Endometrial microvascular endothelial cells (primary cell): ENCODE measurements around the gene GGTLC2. TPM values are rescaled to one million over a fixed set of nuclear protein-coding genes. Genes with fewer than 3 reads are reported as not detected.
"Not testable (repeated sequence)": the region's sequence is repeated elsewhere in the genome, so short reads cannot be mapped to it uniquely, and the experiment has no call there.

ENCODE experiments used
- in situ Hi-C: cut with HindIII; loops from 2 replicates; pipeline ENCODE4 v1.10.0; 2017; ENCODE audit warnings: low sequenced_read_pairs, low pct_unique_long_range_greater_than_20kb; ENCODE audit errors: inconsistent ontology term
- total RNA-seq: library from RNA; depleted of rRNA; stranded (reverse); fragments of >200 nt; gene quantifications from one replicate; pipeline ENCODE4 v1.2.3, GENCODE V29; 2015; ENCODE audit errors: inconsistent ontology term

The GGTLC2 gene
- total RNA-seq, 1 donor from 2014 or later: not detected

- in situ Hi-C loops: no loop called here
These were observed 40.5 kb downstream of the GGTLC2 start for GRCh38 chr22:22684580-22685561.

DNA sequence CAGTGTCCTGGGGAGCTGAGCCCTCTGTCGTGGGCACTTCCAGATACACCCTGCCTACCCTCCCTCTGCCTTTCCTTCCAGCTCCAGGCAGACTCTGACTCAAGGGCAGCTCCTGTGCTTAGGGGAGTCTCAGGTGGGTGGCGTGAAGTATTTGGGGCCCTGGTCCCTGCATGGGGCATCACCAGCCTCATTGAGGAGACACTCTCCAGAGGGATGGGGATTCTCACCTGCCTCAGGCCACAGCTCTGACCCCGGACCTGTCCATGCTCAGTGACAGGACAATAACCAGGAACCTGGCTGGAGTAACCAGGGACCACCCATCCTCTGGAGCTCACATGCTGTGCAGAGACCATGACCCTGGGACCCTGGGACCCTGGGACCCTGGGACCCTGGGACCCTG is 41.2 kb downstream of the GGTLC2 start:
- in situ Hi-C loops: no loop called here

- in situ Hi-C loops: not testable (repeated sequence)
These were observed 42.0 kb downstream of the GGTLC2 start for GRCh38 chr22:22686202-22687115.

DNA sequence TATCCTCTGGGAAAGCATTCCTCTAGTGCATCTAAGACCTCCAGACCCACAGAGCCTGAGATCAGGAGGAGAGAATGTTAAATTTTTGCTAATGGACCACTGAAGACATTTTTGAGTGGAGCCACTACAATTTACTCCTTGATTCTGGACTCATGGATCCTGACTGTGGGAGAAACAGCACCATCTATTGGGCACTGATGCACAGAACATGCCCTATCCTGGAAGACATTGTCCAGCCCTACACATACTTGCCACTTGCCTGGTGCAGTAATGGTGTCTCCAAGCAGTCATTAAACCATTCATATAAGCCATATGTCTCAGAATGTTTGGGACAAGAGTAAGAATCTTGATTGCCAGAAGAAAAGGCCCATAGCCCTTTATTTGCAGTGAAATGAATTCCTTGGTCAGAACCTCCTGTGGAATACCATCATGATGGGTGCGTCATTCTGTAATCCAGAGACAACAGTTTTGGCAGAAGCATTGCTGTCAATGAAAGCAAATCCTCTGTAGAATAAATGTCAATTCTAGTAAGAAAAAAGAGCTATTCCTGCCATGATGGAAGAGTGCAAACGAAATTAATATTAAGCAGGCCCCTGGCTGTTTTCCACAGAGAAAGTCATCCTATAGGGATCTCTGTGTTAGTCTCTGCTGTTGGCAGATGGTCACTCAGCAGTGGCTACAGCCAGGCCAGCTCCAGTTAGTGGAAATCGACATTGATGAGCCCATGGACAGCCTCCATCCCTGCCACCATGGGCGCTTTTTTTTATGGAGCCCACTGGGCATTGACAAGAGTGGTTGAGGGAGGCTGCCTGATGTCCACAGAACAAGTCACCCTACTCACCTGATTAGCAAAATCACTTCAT is 43.5 kb downstream of the GGTLC2 start:
- in situ Hi-C loops: no loop called here

DNA sequence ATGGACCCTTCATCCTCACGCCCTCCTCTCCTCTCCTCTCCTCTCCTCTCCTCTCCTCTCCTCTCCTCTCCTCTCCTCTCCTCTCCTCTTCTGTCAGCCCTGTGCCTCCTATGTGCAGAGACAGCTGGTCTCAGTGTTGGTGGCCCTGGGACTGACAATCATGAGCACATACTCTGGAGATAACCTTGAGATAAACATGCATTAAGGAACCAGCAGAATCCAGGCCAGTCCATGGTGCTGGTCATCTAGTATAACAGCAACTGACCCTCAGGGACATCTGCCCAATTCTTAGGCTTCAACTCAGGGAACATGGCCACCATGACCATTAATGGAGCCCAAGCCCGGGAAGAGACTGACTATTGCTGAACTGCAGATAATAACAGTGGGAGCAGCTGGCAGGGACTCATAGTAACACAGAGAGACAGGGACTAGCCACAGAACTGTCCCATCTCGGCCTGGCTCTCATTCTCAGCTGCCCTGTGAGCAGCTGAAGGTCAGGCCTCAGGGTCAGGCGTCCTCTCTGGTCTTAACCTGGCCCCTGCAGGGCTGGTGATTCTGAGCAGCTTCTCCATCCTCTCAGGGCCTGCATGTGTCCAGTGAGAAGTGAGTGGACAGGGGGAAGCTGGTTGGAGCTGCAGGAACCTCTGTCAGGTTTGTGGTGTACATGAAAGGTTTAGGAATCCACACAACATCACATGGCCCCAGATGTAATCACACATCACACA is 45.4 kb downstream of the GGTLC2 start:
- in situ Hi-C loops: no loop called here

DNA sequence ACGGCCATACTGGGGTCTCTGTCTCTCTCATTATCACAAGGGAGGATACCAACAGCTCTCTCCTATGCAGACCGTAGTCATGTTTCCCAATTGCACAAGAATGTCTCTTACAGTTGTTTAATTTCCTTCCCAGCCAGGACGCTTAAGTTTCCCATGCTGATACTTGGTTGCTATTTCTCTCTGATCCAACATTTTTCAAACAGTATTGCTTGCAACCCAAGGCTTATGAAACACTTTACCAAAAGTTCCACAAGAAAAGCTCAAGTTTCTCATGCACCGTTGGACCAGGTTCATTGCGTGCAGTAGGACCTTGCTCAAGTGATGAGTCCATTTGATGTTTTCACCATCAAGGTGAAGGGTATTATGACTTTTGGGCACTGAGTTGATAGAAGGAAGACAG is 46.6 kb downstream of the GGTLC2 start:
- in situ Hi-C loops: no loop called here

DNA sequence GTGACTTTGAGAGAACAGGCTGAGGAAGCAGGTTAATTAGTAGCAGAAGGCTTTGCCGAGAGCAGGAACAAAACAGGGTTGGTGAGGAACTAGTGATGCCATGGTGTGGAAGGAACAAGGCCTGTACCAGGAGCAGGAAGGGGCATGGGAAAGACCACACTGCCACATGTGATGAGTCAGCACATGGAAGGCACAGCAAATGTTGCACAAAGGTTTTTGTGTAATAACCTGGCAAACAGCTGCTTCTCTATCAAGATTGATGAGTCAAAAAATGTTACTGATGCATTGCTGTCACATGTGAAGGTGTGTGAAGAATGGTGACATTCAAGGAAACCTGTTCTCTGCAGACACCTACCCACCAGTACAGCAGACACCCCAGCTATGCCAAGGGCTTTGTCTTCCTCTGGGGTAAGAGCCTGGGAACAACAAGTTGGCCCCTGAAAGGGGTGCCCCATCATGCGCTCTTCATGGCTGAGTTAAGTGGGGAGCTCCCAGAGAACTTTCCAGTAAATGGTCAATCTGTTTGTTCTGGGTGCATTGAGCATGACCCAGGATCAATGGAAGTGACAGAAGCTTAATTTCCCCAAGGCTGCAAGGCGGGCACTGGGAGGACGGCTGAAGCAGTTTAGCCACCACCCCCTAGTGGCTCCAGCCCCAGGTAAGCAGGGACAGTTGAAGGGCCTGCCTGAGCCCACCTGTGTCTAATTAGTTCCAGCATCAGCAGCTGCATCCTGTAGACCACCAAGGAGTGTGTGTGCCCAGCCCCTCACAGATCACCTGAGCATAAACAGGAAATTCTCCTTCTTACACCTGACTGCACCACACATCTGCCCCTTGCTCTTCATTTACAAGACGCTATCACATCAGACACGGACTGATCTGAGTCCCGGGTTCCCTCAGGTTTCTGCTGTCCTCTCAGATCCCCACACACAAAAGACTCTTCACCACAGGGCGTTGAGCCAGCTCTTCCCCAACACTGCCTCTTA is 47.6 kb downstream of the GGTLC2 start:
- in situ Hi-C loops: no loop called here

- in situ Hi-C loops: no loop called here
These were observed 48.5 kb downstream of the GGTLC2 start for GRCh38 chr22:22692707-22693530.

DNA sequence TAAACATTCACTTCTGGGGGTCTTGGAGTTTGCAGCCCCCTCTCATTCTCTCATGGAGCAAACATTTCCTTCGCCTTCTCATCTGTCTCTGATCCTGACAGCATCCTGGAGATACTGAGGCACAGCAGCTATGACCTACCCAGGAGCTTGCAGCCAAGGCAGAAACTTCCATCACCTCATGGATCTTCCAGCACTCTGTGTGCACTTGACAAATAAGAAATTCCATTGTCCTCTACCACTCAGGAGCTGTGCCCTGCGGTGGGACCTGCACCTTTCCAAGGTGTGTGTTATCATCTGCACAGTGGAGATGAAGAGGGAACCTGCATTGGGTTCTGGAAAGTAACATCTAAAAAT is 49.1 kb downstream of the GGTLC2 start:
- in situ Hi-C loops: no loop called here

DNA sequence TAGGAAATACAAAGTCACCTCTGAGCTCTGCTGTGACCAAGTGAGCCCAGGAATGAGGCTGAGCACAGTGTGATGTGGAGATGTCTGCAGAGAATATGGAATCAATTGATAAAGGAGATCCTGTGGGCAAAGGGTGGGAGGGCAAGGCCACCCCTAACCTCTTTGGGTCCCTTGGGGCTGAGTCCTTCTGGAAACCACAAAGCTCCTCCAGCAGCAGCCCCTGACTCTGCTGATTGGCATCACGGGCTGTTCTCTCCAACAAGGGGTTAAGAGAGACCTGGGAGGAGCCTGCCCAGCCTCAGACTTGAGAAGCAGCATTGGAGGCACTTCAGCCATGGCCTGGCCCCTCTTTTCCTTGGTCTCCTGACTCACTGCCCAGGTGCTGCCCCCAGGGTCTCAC is 49.7 kb downstream of the GGTLC2 start:
- in situ Hi-C loops: no loop called here

GRCh38 chr22:22696104-22696503 is 51.7 kb downstream of the GGTLC2 start:
- in situ Hi-C loops: no loop called here

Other genes starting within 250 kb of the GGTLC2 start
- 2.1 TPM for gene ZNF280B, start 135.9 kb upstream of the GGTLC2 start, total RNA-seq
- 0.09 TPM for gene ZNF280A, start 124.3 kb upstream of the GGTLC2 start, total RNA-seq
- gene PRAME, start 85.3 kb upstream of the GGTLC2 start, total RNA-seq: not detected
- not detected for gene IGLL5, start 243.2 kb downstream of the GGTLC2 start, total RNA-seq